ENCODE measurements around the gene FOXJ3.

FOXJ3 gene

DNA sequence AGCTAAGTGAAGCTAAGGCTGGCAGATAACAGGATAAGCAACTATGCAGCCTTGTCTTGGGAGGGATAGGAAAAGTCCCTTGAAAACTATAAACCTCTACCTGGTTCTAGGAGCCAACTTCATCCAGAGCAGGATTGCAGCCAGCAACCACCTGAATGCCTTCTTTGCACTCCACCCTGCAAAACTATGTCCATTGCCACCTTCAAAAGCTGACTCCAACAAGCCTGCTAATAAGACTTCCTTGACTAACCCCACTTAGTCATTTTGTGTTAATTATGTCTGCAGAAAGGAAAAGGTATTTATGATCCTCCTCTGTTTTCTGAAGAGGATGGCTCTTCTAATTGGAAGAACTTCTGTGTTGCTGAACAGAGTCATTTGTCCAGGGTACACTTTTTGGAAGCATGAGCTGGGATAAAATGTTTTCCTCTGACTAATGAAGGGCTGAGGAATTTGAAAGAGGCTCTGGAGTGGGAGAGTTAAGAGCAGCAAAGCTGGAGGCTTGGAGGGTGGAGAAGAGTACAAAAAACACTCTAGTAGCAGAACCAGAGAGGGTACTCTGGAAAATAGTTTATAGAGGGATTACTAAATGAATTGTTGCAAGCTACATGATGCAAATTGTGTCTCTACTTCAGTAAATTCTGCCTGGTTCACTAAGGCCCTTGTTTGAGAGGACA is 36.0 kb upstream of the FOXJ3 start:
- DNase-seq (ENCODE audit: extremely low spot score): no peak
- TF ChIP-seq CTCF (IDR thresholded peaks at IDR 0.05; ENCODE audit: control extremely low read depth, extremely low read depth, low read depth, missing control alignments): no peak
- ChIA-PET CTCF (interaction anchor here (1.3 to 1.7 kb wide), 3 partner anchors 14 to 73 kb away, joined by 3 to 4 read pairs (median 4); no protein-coding TSS in a partner anchor), POLR2A (no interaction called here)

- no peak for TF ChIP-seq CTCF (IDR thresholded peaks at IDR 0.05; ENCODE audit: control extremely low read depth, extremely low read depth, low read depth, missing control alignments)
- ChIA-PET CTCF (interaction anchor here (1.5 to 1.7 kb wide), 2 partner anchors 8 to 12 kb away, joined by 4 read pairs; no protein-coding TSS in a partner anchor), POLR2A (no interaction called here)
- no peak for DNase-seq (ENCODE audit: extremely low spot score)
Measured at GRCh38 chr1:42369471-42369870, 34.4 kb upstream of the FOXJ3 start.

DNA sequence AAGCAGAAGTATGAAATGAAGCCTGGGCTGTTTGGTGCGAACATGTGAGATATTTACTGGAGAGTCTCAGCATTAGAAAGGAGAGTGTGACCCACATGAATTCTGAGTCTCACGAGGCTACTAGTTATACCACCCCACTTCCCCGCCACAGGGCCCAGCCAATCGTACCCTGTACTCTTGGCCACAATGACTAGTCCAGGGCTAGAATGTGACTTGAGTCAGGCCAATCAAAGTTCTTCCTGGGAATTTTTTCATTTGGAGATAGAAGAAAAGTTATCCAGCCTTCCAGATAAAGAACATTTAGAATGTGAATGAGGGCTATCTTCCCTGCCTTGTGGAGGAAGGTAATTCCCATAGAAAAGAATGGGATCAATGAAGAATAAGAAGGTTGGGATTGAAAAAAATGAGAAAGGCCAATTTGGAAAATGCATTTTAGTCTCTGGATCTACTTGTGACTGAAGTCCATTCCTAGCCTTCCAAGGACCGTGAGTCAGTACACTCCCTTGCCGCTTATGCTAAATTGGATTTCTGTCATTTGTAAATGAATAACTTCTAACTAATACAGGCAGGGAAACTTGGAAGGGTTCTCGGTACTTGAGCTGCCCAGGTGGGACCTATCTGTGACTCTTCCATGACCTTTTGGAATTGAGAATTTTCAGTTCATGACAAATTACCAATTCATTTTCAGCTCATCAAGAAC is 33.2 kb upstream of the FOXJ3 start:
- CTCF ChIA-PET: interaction anchor here (1.5 kb wide), 1 partner anchor 9 kb away, joined by 4 read pairs; no protein-coding TSS in a partner anchor

DNA sequence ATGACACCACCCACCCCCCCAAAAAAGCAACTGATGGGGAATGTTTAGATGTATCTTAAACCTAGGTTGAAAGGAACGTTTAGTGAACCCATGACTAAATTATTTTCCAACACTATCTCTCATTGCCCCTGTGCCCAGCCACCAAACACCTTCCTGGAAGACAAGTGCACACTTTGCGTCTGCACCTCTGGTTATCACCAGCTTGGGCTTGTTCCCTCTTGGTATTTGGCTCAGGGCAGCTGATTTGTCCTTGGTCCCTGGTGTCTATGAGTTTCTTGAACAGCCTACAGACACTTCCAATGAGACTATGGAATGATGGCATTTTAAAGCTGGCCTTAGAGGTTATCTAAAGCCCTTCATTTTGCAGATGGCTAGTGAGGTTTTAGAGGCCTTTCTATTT is 30.1 kb upstream of the FOXJ3 start:
- CTCF ChIA-PET: interaction anchor here (1.0 to 1.7 kb wide), 4 partner anchors 10 to 26 kb away, joined by 3 to 8 read pairs (median 3); no protein-coding TSS in a partner anchor
- no peak for TF ChIP-seq CTCF (IDR thresholded peaks at IDR 0.05; ENCODE audit: control extremely low read depth, extremely low read depth, low read depth, missing control alignments)
- no peak for DNase-seq (ENCODE audit: extremely low spot score)
- POLR2A ChIA-PET: no interaction called here

More for the DNA sequence above, 33.2 kb upstream of the FOXJ3 start:
- POLR2A ChIA-PET: no interaction called here
- no peak for DNase-seq (ENCODE audit: extremely low spot score)
- no peak for TF ChIP-seq CTCF (IDR thresholded peaks at IDR 0.05; ENCODE audit: control extremely low read depth, extremely low read depth, low read depth, missing control alignments)

- TF ChIP-seq CTCF (IDR thresholded peaks at IDR 0.05; ENCODE audit: control extremely low read depth, extremely low read depth, low read depth, missing control alignments): no peak
- POLR2A ChIA-PET: no interaction called here
- CTCF ChIA-PET: interaction anchor here (1.0 to 1.7 kb wide), 4 partner anchors 10 to 26 kb away, joined by 3 to 8 read pairs (median 3); no protein-coding TSS in a partner anchor
- no peak for DNase-seq (ENCODE audit: extremely low spot score)
Measured at GRCh38 chr1:42364542-42364941, 29.5 kb upstream of the FOXJ3 start.

- POLR2A ChIA-PET: no interaction called here
Measured at GRCh38 chr1:42364089-42364488, 29.1 kb upstream of the FOXJ3 start.

More at GRCh38 chr1:42364089-42364488, 29.1 kb upstream of the FOXJ3 start:
- no peak for DNase-seq (ENCODE audit: extremely low spot score)
- CTCF ChIA-PET: interaction anchor here (1.0 to 1.7 kb wide), 2 partner anchors 12 to 25 kb away, joined by 3 read pairs; no protein-coding TSS in a partner anchor
- TF ChIP-seq CTCF (IDR thresholded peaks at IDR 0.05; ENCODE audit: control extremely low read depth, extremely low read depth, low read depth, missing control alignments): no peak

All from GM10248 (cell line).